Activated naive CD4-positive, alpha-beta T cell treated with anti-CD3 and anti-CD28 coated beads, Interleukin-2, amount 50 U/mL, for 16 hours (primary cell): Measurements from ENCODE around the gene APOA5.
"Not testable (repeated sequence)": the region's sequence is repeated elsewhere in the genome, so short reads cannot be mapped to it uniquely, and the experiment has no call there.

ENCODE experiments used
- DNase-seq: peaks from one replicate; pipeline ENCODE4 v3.0.0-alpha.2; 2020

The APOA5 gene, protein sequence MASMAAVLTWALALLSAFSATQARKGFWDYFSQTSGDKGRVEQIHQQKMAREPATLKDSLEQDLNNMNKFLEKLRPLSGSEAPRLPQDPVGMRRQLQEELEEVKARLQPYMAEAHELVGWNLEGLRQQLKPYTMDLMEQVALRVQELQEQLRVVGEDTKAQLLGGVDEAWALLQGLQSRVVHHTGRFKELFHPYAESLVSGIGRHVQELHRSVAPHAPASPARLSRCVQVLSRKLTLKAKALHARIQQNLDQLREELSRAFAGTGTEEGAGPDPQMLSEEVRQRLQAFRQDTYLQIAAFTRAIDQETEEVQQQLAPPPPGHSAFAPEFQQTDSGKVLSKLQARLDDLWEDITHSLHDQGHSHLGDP

GRCh38 chr11:116791813-116792143 lies at the start of gene APOA5:
APOA5 (minus strand) TSS chr11:116791879; CDS start chr11:116791860, 19 bp downstream.
- no peak for DNase-seq

DNA sequence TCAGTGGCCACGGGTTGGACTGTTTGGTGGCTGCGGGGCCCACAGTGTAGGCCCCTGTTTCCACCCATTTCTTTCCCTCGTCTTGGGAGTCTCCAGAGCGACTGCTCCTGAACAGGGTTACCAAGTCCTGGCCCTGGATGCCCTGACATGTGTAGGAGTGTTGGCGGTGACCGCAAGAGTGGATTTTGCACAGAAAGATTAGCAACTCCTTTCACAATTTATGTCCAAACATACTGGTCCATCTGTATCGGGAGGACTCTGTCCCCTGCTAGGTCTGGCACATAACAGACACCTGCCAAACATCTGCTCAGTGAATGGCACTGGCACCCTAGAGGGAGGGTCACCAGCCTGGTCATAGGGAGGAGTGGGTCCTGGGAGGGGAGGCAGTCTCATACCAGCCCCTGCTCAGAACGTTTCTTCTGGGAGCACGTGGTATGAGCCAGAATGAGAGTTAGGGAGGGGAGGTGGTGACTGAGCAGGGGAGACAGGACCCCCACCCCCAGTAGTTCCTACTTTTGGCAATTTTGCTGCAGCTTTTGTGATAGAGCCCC lies 49.1 kb upstream of the APOA5 start:
- no peak for DNase-seq

GRCh38 chr11:116840224-116840745 lies 48.6 kb upstream of the APOA5 start:
- DNase-seq: no peak

DNA sequence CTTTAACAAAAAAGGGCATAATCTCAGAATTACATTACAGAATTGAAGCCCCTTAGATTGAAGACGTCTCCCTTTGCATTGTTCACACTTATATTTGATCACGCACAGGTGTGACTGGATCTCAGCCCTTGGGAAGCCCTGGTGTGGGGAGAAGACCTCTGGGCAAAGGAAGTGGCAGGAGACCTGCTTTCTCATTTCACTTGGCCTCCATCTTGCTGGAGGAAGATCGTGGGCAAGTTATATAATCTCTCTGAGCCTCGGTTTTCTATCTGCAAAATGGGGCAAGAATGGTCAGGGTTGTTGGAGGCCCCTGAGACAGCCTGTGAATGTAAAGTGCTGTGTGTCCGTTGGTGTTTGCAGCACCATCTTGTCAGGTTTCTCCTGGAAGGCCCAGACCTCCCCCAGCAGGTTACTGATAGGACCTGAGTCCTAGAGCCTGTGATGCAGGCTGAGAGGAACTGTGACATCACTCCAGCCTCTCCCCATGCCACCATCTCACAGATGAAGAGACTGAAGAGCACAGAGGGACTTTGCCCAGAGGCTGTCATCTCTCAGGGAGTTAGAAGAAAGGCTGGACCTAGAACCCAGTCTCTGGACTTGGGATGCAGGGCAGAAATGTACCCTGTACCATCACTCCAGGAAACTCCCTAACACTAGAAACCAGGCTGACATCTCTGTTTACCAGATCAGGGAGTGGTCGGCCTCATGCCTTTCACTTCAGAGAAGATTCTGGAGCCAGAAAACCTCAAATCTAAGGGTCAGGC lies 46.8 kb upstream of the APOA5 start:
- no peak for DNase-seq

GRCh38 chr11:116837231-116838091 lies 45.8 kb upstream of the APOA5 start, which contains the start of gene APOA1:
APOA1 (minus strand) TSS chr11:116837622; CDS start chr11:116837387, 235 bp downstream.
- DNase-seq: no peak

GRCh38 chr11:116836632-116836991 lies 44.9 kb upstream of the APOA5 start:
- DNase-seq: no peak

- DNase-seq: peak; percentile 81
Measured at GRCh38 chr11:116835791-116836631, 44.3 kb upstream of the APOA5 start.

DNA sequence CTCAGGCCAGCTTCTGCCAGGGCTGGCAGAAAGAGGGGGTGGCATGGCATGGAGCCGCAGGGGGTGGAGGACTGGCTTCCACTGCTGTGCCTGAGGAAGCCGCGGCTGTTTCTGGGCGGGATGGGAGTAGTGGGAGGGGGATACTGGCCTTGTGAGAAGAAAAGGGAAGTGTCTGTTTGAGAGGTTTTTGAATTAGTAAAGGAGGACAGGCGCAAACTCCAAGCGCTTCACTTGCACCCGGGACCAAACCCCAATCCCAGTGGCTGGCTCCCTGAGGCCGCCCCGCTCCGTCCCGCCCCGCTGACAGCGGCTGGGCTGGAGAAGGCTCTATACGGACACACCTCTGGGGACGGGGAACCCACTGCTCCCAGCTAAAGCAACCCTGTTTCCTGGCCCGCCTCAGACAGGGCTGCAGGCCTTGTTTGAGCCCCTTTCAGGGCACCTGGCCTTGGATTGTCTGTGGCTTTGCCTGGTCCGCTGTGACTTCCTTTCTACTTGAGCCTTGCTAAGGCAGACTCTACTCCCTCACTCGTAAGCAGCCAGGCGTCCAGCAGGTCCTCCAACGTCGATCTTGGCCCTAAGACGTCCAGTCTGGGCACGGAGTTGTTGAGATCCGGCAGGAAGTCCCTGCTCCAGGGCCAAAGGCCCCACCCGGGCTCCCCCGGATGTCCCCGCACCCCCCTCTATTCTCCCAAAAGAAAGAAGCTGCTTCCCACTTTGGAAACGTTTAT lies 43.5 kb upstream of the APOA5 start:
- no peak for DNase-seq

- not testable (repeated sequence) for DNase-seq
Measured at GRCh38 chr11:116834535-116835041, 42.9 kb upstream of the APOA5 start.

GRCh38 chr11:116833816-116834534 lies 42.3 kb upstream of the APOA5 start:
- DNase-seq: no peak

DNA sequence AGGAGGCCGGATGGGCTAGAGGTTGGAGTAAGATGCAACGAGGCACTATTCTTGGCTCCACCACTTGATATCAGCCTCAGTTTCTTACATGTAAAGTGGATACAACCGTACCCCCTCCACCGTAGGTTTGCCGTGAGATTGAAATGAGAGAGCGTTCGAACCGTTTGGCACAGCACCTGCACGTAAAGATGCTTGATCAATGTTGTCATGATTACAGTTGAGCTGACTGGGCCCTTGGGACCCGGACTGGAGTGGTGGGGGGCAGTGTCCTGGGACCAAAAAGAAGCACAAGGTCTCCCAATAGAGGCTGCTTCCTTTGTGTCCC lies 41.8 kb upstream of the APOA5 start:
- DNase-seq: no peak

DNA sequence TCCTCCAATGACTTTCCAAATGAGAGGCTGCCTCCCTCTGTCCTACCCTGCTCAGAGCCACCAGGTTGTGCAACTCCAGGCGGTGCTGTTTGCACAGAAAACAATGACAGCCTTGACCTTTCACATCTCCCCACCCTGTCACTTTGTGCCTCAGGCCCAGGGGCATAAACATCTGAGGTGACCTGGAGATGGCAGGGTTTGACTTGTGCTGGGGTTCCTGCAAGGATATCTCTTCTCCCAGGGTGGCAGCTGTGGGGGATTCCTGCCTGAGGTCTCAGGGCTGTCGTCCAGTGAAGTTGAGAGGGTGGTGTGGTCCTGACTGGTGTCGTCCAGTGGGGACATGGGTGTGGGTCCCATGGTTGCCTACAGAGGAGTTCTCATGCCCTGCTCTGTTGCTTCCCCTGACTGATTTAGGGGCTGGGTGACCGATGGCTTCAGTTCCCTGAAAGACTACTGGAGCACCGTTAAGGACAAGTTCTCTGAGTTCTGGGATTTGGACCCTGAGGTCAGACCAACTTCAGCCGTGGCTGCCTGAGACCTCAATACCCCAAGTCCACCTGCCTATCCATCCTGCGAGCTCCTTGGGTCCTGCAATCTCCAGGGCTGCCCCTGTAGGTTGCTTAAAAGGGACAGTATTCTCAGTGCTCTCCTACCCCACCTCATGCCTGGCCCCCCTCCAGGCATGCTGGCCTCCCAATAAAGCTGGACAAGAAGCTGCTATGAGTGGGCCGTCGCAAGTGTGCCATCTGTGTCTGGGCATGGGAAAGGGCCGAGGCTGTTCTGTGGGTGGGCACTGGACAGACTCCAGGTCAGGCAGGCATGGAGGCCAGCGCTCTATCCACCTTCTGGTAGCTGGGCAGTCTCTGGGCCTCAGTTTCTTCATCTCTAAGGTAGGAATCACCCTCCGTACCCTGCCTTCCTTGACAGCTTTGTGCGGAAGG lies 40.9 kb upstream of the APOA5 start:
- DNase-seq: no peak

- no peak for DNase-seq
Measured at GRCh38 chr11:116831790-116832349, 40.2 kb upstream of the APOA5 start.

DNA sequence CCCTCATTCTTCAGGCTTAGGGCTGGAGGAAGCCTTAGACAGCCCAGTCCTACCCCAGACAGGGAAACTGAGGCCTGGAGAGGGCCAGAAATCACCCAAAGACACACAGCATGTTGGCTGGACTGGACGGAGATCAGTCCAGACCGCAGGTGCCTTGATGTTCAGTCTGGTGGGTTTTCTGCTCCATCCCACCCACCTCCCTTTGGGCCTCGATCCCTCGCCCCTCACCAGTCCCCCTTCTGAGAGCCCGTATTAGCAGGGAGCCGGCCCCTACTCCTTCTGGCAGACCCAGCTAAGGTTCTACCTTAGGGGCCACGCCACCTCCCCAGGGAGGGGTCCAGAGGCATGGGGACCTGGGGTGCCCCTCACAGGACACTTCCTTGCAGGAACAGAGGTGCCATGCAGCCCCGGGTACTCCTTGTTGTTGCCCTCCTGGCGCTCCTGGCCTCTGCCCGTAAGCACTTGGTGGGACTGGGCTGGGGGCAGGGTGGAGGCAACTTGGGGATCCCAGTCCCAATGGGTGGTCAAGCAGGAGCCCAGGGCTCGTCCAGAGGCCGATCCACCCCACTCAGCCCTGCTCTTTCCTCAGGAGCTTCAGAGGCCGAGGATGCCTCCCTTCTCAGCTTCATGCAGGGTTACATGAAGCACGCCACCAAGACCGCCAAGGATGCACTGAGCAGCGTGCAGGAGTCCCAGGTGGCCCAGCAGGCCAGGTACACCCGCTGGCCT lies 38.7 kb upstream of the APOA5 start:
- DNase-seq: no peak

- DNase-seq: no peak
Measured at GRCh38 chr11:116829525-116830183, 38.0 kb upstream of the APOA5 start, which contains the start of gene APOC3. APOC3 (plus strand) TSS chr11:116829907; CDS start chr11:116830583, 676 bp downstream.

DNA sequence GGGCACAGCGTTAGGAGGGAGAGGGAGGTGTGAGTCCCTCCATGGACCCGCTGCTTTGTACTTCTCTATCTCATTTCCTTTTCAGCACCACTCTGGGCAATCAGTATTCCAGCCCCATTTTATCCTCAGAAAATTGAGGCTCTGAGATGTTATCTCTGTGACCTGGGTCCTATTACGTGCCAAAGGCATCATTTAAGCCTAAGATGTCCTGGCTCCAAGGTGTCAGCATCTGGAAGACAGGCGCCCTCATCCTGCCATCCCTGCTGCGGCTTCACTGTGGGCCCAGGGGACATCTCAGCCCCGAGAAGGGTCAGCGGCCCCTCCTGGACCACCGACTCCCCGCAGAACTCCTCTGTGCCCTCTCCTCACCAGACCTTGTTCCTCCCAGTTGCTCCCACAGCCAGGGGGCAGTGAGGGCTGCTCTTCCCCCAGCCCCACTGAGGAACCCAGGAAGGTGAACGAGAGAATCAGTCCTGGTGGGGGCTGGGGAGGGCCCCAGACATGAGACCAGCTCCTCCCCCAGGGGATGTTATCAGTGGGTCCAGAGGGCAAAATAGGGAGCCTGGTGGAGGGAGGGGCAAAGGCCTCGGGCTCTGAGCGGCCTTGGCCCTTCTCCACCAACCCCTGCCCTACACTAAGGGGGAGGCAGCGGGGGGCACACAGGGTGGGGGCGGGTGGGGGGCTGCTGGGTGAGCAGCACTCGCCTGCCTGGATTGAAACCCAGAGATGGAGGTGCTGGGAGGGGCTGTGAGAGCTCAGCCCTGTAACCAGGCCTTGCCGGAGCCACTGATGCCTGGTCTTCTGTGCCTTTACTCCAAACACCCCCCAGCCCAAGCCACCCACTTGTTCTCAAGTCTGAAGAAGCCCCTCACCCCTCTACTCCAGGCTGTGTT lies 37.2 kb upstream of the APOA5 start:
- DNase-seq: no peak
